ENCODE results near the gene POU2F1. TPM values are rescaled to one million over a fixed set of nuclear protein-coding genes. Genes with fewer than 3 reads are reported as not detected.

Gene POU2F1
- total RNA-seq, 1 experiment from 2014 or later = 3.7 TPM

GRCh38 chr1:167330601-167331293 is 110.1 kb downstream of the POU2F1 start:
- DNase-seq (ENCODE audit: low read depth) = no peak
- in situ Hi-C loops (cut with HindIII; ENCODE audit: low pct_unique_long_range_greater_than_20kb, low sequenced_read_pairs) = no loop called here

GRCh38 chr1:167331650-167332049 is 111.0 kb downstream of the POU2F1 start:
- in situ Hi-C loops (cut with HindIII; ENCODE audit: low pct_unique_long_range_greater_than_20kb, low sequenced_read_pairs) = no loop called here
- no peak for DNase-seq (ENCODE audit: low read depth)

GRCh38 chr1:167332503-167332902 is 111.8 kb downstream of the POU2F1 start:
- in situ Hi-C loops (cut with HindIII; ENCODE audit: low pct_unique_long_range_greater_than_20kb, low sequenced_read_pairs) = no loop called here
- no peak for DNase-seq (ENCODE audit: low read depth)

- DNase-seq (ENCODE audit: low read depth) = no peak
- in situ Hi-C loops (cut with HindIII; ENCODE audit: low pct_unique_long_range_greater_than_20kb, low sequenced_read_pairs) = no loop called here
Measured at GRCh38 chr1:167333124-167333523, 112.4 kb downstream of the POU2F1 start.

GRCh38 chr1:167333703-167334102 is 113.0 kb downstream of the POU2F1 start:
- DNase-seq (ENCODE audit: low read depth) = no peak
- in situ Hi-C loops (cut with HindIII; ENCODE audit: low pct_unique_long_range_greater_than_20kb, low sequenced_read_pairs) = no loop called here

- no peak for DNase-seq (ENCODE audit: low read depth)
- in situ Hi-C loops (cut with HindIII; ENCODE audit: low pct_unique_long_range_greater_than_20kb, low sequenced_read_pairs) = no loop called here
Measured at GRCh38 chr1:167339405-167339804, 118.7 kb downstream of the POU2F1 start.

GRCh38 chr1:167342846-167343245 is 122.2 kb downstream of the POU2F1 start:
- DNase-seq (ENCODE audit: low read depth) = no peak
- in situ Hi-C loops (cut with HindIII; ENCODE audit: low pct_unique_long_range_greater_than_20kb, low sequenced_read_pairs) = no loop called here

- DNase-seq (ENCODE audit: low read depth) = no peak
- in situ Hi-C loops (cut with HindIII; ENCODE audit: low pct_unique_long_range_greater_than_20kb, low sequenced_read_pairs) = no loop called here
Measured at GRCh38 chr1:167344112-167344511, 123.4 kb downstream of the POU2F1 start.

- DNase-seq (ENCODE audit: low read depth) = no peak
- in situ Hi-C loops (cut with HindIII; ENCODE audit: low pct_unique_long_range_greater_than_20kb, low sequenced_read_pairs) = no loop called here
Measured at GRCh38 chr1:167344615-167345385, 124.1 kb downstream of the POU2F1 start.

GRCh38 chr1:167345386-167345733 is 124.7 kb downstream of the POU2F1 start:
- no peak for DNase-seq (ENCODE audit: low read depth)
- in situ Hi-C loops (cut with HindIII; ENCODE audit: low pct_unique_long_range_greater_than_20kb, low sequenced_read_pairs) = no loop called here

GRCh38 chr1:167357305-167357704 is 136.6 kb downstream of the POU2F1 start:
- in situ Hi-C loops (cut with HindIII; ENCODE audit: low pct_unique_long_range_greater_than_20kb, low sequenced_read_pairs) = no loop called here
- no peak for DNase-seq (ENCODE audit: low read depth)

GRCh38 chr1:167359295-167359694 is 138.6 kb downstream of the POU2F1 start:
- in situ Hi-C loops (cut with HindIII; ENCODE audit: low pct_unique_long_range_greater_than_20kb, low sequenced_read_pairs) = no loop called here

GRCh38 chr1:167360120-167360519 is 139.4 kb downstream of the POU2F1 start:
- no peak for DNase-seq (ENCODE audit: low read depth)

More at GRCh38 chr1:167359295-167359694, 138.6 kb downstream of the POU2F1 start:
- DNase-seq (ENCODE audit: low read depth) = no peak

GRCh38 chr1:167362638-167363037 is 142.0 kb downstream of the POU2F1 start:
- no peak for DNase-seq (ENCODE audit: low read depth)
- in situ Hi-C loops (cut with HindIII; ENCODE audit: low pct_unique_long_range_greater_than_20kb, low sequenced_read_pairs) = no loop called here

More at GRCh38 chr1:167360120-167360519, 139.4 kb downstream of the POU2F1 start:
- in situ Hi-C loops (cut with HindIII; ENCODE audit: low pct_unique_long_range_greater_than_20kb, low sequenced_read_pairs) = no loop called here

GRCh38 chr1:167364826-167365225 is 144.1 kb downstream of the POU2F1 start:
- in situ Hi-C loops (cut with HindIII; ENCODE audit: low pct_unique_long_range_greater_than_20kb, low sequenced_read_pairs) = no loop called here
- no peak for DNase-seq (ENCODE audit: low read depth)

- DNase-seq (ENCODE audit: low read depth) = no peak
- in situ Hi-C loops (cut with HindIII; ENCODE audit: low pct_unique_long_range_greater_than_20kb, low sequenced_read_pairs) = no loop called here
Measured at GRCh38 chr1:167365360-167365759, 144.7 kb downstream of the POU2F1 start.

GRCh38 chr1:167367705-167368104 is 147.0 kb downstream of the POU2F1 start:
- in situ Hi-C loops (cut with HindIII; ENCODE audit: low pct_unique_long_range_greater_than_20kb, low sequenced_read_pairs) = no loop called here
- DNase-seq (ENCODE audit: low read depth) = no peak

GRCh38 chr1:167369175-167369574 is 148.5 kb downstream of the POU2F1 start:
- in situ Hi-C loops (cut with HindIII; ENCODE audit: low pct_unique_long_range_greater_than_20kb, low sequenced_read_pairs) = no loop called here
- no peak for DNase-seq (ENCODE audit: low read depth)

- in situ Hi-C loops (cut with HindIII; ENCODE audit: low pct_unique_long_range_greater_than_20kb, low sequenced_read_pairs) = no loop called here
- no peak for DNase-seq (ENCODE audit: low read depth)
Measured at GRCh38 chr1:167369933-167370332, 149.2 kb downstream of the POU2F1 start.

GRCh38 chr1:167371030-167371429 is 150.3 kb downstream of the POU2F1 start:
- in situ Hi-C loops (cut with HindIII; ENCODE audit: low pct_unique_long_range_greater_than_20kb, low sequenced_read_pairs) = no loop called here
- no peak for DNase-seq (ENCODE audit: low read depth)

Measured in Caki2 (cell line).